Measurements from ENCODE around the gene PTDSS2.

DNA sequence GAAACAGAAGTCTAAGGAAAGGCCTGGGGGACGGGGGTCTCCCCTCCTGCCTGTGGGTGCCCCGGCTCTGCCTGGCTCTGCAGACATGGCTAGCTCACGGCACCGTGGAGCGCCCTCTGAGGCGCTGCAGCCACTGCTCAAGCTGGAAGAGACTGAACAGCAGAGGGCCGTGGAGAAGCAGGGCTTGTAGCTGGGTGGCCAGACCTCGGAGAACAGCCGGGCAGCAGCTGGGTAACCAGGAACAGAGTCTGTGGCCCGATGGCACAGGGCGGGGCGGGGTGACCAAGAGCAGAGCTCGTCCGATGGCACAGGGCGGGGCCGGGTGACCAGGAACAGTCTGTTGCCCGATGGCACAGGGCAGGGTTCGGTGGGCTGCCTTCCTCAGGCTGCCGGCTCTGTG lies 38.9 kb downstream of the PTDSS2 start:
- TF ChIP-seq ZNF24 (IDR thresholded peaks at IDR 0.05) (no peak), ZNF780A (CRISPR knock-in tag; IDR thresholded peaks at IDR 0.05) (no peak), KLF16 (CRISPR knock-in tag; IDR thresholded peaks at IDR 0.05) (no peak), RAD21 (CRISPR knock-in tag; IDR thresholded peaks at IDR 0.05) (no peak), KDM3A (CRISPR knock-in tag; IDR thresholded peaks at IDR 0.05; ENCODE audit: low read depth) (no peak), FOXO1 (CRISPR knock-in tag; IDR thresholded peaks at IDR 0.05) (no peak)
- TF ChIP-seq, protein P1, sequence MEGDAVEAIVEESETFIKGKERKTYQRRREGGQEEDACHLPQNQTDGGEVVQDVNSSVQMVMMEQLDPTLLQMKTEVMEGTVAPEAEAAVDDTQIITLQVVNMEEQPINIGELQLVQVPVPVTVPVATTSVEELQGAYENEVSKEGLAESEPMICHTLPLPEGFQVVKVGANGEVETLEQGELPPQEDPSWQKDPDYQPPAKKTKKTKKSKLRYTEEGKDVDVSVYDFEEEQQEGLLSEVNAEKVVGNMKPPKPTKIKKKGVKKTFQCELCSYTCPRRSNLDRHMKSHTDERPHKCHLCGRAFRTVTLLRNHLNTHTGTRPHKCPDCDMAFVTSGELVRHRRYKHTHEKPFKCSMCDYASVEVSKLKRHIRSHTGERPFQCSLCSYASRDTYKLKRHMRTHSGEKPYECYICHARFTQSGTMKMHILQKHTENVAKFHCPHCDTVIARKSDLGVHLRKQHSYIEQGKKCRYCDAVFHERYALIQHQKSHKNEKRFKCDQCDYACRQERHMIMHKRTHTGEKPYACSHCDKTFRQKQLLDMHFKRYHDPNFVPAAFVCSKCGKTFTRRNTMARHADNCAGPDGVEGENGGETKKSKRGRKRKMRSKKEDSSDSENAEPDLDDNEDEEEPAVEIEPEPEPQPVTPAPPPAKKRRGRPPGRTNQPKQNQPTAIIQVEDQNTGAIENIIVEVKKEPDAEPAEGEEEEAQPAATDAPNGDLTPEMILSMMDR (CRISPR knock-in tag; IDR thresholded peaks at IDR 0.05), result no peak
- TF ChIP-seq, protein P2, sequence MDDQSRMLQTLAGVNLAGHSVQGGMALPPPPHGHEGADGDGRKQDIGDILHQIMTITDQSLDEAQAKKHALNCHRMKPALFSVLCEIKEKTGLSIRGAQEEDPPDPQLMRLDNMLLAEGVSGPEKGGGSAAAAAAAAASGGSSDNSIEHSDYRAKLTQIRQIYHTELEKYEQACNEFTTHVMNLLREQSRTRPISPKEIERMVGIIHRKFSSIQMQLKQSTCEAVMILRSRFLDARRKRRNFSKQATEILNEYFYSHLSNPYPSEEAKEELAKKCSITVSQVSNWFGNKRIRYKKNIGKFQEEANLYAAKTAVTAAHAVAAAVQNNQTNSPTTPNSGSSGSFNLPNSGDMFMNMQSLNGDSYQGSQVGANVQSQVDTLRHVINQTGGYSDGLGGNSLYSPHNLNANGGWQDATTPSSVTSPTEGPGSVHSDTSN (CRISPR knock-in tag; IDR thresholded peaks at IDR 0.05; ENCODE audit: borderline replicate concordance), result no peak
- TF ChIP-seq, protein P3, sequence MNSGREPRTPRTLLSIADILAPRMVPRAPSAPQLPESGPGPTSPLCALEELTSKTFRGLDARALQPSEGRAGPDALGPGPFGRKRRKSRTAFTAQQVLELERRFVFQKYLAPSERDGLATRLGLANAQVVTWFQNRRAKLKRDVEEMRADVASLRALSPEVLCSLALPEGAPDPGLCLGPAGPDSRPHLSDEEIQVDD (CRISPR knock-in tag; IDR thresholded peaks at IDR 0.05; ENCODE audit: borderline replicate concordance), result no peak
- TF ChIP-seq, protein P4, sequence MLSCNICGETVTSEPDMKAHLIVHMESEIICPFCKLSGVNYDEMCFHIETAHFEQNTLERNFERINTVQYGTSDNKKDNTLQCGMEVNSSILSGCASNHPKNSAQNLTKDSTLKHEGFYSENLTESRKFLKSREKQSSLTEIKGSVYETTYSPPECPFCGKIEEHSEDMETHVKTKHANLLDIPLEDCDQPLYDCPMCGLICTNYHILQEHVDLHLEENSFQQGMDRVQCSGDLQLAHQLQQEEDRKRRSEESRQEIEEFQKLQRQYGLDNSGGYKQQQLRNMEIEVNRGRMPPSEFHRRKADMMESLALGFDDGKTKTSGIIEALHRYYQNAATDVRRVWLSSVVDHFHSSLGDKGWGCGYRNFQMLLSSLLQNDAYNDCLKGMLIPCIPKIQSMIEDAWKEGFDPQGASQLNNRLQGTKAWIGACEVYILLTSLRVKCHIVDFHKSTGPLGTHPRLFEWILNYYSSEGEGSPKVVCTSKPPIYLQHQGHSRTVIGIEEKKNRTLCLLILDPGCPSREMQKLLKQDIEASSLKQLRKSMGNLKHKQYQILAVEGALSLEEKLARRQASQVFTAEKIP (CRISPR knock-in tag; IDR thresholded peaks at IDR 0.05; ENCODE audit: borderline replicate concordance), result no peak
